DND-41 (cell line): ENCODE data around the gene TMEM51.

Source experiments
- ATAC-seq: fragments of 200-7000 bp; cut with Tn5 transposase; 3 replicates; pipeline ENCODE4 v1.9.1; 2021; ENCODE audit warnings: low read depth; ENCODE audit not compliant: insufficient read depth
- DNase-seq: peaks from one replicate; pipeline ENCODE4 v3.0.0-alpha.2; 2020
- H2AFZ ChIP-seq: 2 replicates; pipeline ENCODE4 v1.6.0; 2012; ENCODE audit warnings: low read depth, low read length
- H3K27ac ChIP-seq: 2 replicates; pipeline ENCODE4 v1.5.1; 2012; ENCODE audit warnings: low read length, inconsistent platforms
- H3K27me3 ChIP-seq: fragments of 200-600 bp; sonication (generic); 2 replicates; pipeline ENCODE4 v1.6.0; 2012; ENCODE audit warnings: low read length, mild to moderate bottlenecking, inconsistent platforms; ENCODE audit not compliant: insufficient read depth, poor library complexity
- H3K36me3 ChIP-seq: 2 replicates; pipeline ENCODE4 v1.5.1; 2012; ENCODE audit warnings: low read length, inconsistent platforms; ENCODE audit not compliant: insufficient read depth
- H3K4me1 ChIP-seq: 2 replicates; pipeline ENCODE4 v1.5.1; 2012; ENCODE audit warnings: mild to moderate bottlenecking, low read length; ENCODE audit not compliant: insufficient read depth
- H3K4me2 ChIP-seq: 2 replicates; pipeline ENCODE4 v1.6.0; 2012; ENCODE audit warnings: mild to moderate bottlenecking, moderate library complexity, low read length, inconsistent platforms; ENCODE audit not compliant: insufficient read depth
- H3K4me3 ChIP-seq, 2 experiments: fragments of 200-600 bp in 1 of 2; shearing (Covaris generic) in 1 of 2; 2 replicates each; pipeline ENCODE4 v1.5.1; 2012 to 2016; ENCODE audit warnings: inconsistent platforms in 2 of 2, low read length in 2 of 2, mild to moderate bottlenecking in 2 of 2, low read depth in 1 of 2, moderate library complexity in 1 of 2
- H3K79me2 ChIP-seq: 2 replicates; pipeline ENCODE4 v1.6.0; 2012; ENCODE audit warnings: low read length, inconsistent platforms; ENCODE audit not compliant: insufficient read depth
- H3K9ac ChIP-seq: 2 replicates; pipeline ENCODE4 v1.6.0; 2012; ENCODE audit warnings: low read depth, mild to moderate bottlenecking, inconsistent platforms, low read length, moderate library complexity
- H3K9me3 ChIP-seq: 2 replicates; pipeline ENCODE4 v1.5.1; 2012; ENCODE audit warnings: low read length, moderate library complexity, mild to moderate bottlenecking, inconsistent platforms; ENCODE audit not compliant: insufficient read depth, severe bottlenecking
- H4K20me1 ChIP-seq: 2 replicates; pipeline ENCODE4 v1.6.0; 2012; ENCODE audit warnings: low read length; ENCODE audit not compliant: insufficient read depth
- EZH2 ChIP-seq: IDR thresholded peaks from 3 replicates; pipeline ENCODE4 v1.6.1; 2012; ENCODE audit warnings: borderline replicate concordance, low read depth, mild to moderate bottlenecking, moderate library complexity, low read length, inconsistent platforms; ENCODE audit not compliant: severe bottlenecking
- TF ChIP-seq, protein P1 (sequence below): IDR thresholded peaks from 2 replicates; pipeline ENCODE4 v1.5.1; 2012; ENCODE audit warnings: borderline replicate concordance, low read length, moderate library complexity, mild to moderate bottlenecking; ENCODE audit not compliant: poor library complexity, severe bottlenecking; ENCODE audit errors: extremely low read depth

TMEM51 gene

DNA sequence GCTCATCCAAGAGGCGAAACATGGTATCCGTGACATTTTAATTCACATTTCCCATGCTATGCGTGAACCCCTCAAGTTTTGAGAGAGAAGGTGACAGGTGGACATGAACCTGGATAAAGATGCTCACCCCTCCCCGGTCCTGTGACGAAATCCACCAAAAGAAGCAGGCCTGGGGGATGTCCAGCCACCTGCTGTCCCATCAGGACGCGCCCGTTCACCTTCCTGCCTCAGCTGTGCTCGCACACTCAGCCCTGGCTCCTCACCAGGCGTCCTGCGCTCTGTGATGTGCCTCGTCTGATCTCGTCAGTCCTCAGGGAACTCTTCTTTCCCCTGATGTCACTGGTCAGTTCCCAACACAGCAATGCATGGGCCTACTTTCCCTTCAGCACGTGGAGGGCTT lies 103.8 kb downstream of the TMEM51 start:
- TF ChIP-seq EZH2: no peak
- TF ChIP-seq, protein P1, sequence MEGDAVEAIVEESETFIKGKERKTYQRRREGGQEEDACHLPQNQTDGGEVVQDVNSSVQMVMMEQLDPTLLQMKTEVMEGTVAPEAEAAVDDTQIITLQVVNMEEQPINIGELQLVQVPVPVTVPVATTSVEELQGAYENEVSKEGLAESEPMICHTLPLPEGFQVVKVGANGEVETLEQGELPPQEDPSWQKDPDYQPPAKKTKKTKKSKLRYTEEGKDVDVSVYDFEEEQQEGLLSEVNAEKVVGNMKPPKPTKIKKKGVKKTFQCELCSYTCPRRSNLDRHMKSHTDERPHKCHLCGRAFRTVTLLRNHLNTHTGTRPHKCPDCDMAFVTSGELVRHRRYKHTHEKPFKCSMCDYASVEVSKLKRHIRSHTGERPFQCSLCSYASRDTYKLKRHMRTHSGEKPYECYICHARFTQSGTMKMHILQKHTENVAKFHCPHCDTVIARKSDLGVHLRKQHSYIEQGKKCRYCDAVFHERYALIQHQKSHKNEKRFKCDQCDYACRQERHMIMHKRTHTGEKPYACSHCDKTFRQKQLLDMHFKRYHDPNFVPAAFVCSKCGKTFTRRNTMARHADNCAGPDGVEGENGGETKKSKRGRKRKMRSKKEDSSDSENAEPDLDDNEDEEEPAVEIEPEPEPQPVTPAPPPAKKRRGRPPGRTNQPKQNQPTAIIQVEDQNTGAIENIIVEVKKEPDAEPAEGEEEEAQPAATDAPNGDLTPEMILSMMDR: no peak
- ATAC-seq: no peak

DNA sequence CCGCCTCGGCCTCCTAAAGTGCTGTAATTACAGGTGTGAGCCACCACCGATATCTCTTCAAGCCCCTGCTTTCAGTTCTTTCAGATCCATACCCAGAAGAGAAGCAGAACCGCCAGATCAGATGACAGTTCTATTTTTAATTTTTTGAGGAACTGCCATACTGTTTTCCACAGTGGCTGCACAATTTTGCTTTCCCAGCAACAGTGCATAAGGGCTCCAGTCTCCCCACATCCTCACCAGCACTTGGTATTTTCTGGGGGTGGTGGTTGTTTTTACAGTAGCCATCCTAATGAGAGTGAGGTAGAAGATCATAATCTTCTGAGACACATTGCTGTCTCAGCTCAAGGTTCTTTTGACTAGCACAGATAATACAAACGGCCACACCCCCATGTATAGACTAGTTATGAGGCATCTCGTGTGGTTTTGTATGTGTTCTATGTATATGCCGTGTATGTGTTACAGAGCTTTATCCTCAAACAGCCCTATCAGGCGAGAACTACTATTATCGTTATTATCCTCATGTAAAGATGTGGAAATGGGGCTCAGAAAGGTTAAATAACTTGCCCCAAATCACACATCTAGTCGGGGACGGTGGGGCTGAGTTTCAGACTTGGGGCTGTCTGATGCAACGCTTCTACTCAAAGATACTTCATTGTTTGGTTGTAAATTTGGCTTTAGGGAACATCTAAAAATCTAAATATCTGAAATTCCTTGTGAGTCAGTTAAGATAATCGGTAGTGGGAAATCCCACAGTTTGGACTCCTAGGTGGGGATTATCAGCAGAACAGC lies 105.5 kb downstream of the TMEM51 start:
- no peaks in the 10 kb centered on the region for H3K9me3 ChIP-seq
- H3K4me3 ChIP-seq: no peak overlapping the region
- H3K4me2 ChIP-seq: no peak overlapping the region
- no peak overlapping the region for H3K9ac ChIP-seq
- TF ChIP-seq EZH2: no peak
- TF ChIP-seq, protein P1: no peak
- H3K36me3 ChIP-seq: no peaks in the 10 kb centered on the region
- no peaks in the 10 kb centered on the region for H3K79me2 ChIP-seq
- ATAC-seq (no peak), DNase-seq (no peak)
- H3K4me1 ChIP-seq: no peaks in the 10 kb centered on the region
- H2AFZ ChIP-seq: no peak overlapping the region
- H4K20me1 ChIP-seq: no peaks in the 10 kb centered on the region; the same call in 1 of the 2 replicates
- H3K27ac ChIP-seq: no peak overlapping the region
- peaks cover 6% of the 10 kb centered on the region for H3K27me3 ChIP-seq

More for the DNA sequence above, 103.8 kb downstream of the TMEM51 start:
- Histone ChIP-seq H3K36me3 (no peaks in the 10 kb centered on the region), H4K20me1 (peaks cover 2% of the 10 kb centered on the region), H3K79me2 (no peaks in the 10 kb centered on the region), H3K4me1 (no peaks in the 10 kb centered on the region), H3K4me3 (no peak overlapping the region), H3K27me3 (peaks cover 11% of the 10 kb centered on the region), H3K9ac (no peak overlapping the region), H3K4me2 (no peak overlapping the region), H2AFZ (no peak overlapping the region), H3K27ac (no peak overlapping the region), H3K9me3 (no peaks in the 10 kb centered on the region)
- no peak for DNase-seq

DNA sequence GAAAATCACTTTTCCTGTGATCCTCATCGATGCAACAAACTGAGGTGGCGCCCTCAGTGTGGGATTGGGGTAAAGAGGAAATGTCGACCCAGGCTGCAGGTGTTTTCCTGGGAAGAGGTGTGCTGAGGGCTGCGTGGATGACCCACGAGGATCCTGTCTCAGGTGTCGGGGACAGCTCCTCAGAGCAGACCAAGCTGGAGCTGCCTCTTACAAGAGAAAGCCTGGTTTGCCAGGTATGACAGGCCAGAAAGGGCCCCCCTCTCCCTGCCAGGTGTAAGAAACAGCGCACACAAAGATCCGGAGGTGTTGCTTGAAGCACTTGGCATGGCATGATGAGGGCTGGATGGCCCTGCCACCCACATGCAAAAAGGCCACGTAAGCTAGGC lies 106.1 kb downstream of the TMEM51 start:
- H3K4me2 ChIP-seq: no peak overlapping the region
- H3K27me3 ChIP-seq: peaks cover 3% of the 10 kb centered on the region
- H2AFZ ChIP-seq: no peak overlapping the region
- H3K4me1 ChIP-seq: no peaks in the 10 kb centered on the region
- no peak for DNase-seq
- H3K79me2 ChIP-seq: no peaks in the 10 kb centered on the region
- H3K9me3 ChIP-seq: no peaks in the 10 kb centered on the region
- no peak overlapping the region for H3K9ac ChIP-seq
- no peak overlapping the region for H3K4me3 ChIP-seq
- H4K20me1 ChIP-seq: no peaks in the 10 kb centered on the region; the same call in 1 of the 2 replicates
- no peaks in the 10 kb centered on the region for H3K36me3 ChIP-seq
- TF ChIP-seq, protein P1: no peak
- no peak for TF ChIP-seq EZH2
- no peak overlapping the region for H3K27ac ChIP-seq
- no peak for ATAC-seq
